DMS114 treated with DMSO at 0.1 percent for 48 hours (cell line): Measurements from ENCODE around the gene RARB.

Experiments used
- DNase-seq: peaks from one replicate; lab custom pipeline; 2025; ENCODE audit not compliant: unreplicated experiment; lab: John Stamatoyannopoulos, UW

Gene RARB

DNA sequence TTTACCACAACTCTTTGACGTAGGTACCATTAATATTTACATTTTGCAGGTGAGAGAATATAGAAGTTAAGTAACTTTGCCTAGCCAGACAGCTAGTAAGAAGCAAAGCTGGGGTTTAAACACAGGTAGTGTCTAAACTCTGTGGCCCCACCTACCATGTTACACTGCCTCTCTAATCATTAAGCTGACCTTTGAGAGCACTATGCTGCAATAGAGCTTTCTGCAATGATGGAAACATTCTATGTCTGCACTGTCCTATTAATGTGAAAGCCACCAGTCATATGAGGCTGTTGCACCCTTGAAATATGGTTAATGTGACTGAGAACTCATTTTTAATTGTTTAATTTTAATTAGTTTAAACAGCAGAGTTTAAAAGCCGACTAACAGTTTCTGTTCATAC, 6.3 kb upstream of the RARB start:
- DNase-seq = no peak

GRCh38 chr3:25423780-25424588, 4.1 kb upstream of the RARB start:
- DNase-seq = no peak

DNA sequence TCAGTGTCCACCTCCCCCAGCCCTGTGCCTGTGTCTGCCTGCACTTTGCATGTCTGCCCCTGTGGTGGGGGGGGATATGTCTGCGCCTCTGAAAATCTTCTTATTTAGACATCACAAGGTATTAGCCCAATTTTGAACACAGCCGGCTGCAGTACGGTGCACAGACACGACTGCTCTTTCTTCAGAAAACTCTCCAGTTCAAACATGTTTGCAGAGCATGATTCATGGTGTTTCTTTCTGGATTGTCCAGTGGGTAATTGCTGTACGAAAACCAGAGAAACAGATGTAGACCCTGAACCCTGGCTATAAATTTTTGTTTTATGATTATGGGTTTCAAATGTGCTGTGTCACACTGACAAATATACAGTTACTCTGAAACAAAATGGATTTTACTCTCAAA, 3.4 kb upstream of the RARB start:
- DNase-seq = no peak

- DNase-seq = peak; percentile 64
Observed at GRCh38 chr3:25426408-25426807, 1.7 kb upstream of the RARB start.

- no peak for DNase-seq
Observed at GRCh38 chr3:25427155-25427554, 908 bp upstream of the RARB start.

- no peak for DNase-seq
Observed at GRCh38 chr3:25427563-25427941, 511 bp upstream of the RARB start.

DNA sequence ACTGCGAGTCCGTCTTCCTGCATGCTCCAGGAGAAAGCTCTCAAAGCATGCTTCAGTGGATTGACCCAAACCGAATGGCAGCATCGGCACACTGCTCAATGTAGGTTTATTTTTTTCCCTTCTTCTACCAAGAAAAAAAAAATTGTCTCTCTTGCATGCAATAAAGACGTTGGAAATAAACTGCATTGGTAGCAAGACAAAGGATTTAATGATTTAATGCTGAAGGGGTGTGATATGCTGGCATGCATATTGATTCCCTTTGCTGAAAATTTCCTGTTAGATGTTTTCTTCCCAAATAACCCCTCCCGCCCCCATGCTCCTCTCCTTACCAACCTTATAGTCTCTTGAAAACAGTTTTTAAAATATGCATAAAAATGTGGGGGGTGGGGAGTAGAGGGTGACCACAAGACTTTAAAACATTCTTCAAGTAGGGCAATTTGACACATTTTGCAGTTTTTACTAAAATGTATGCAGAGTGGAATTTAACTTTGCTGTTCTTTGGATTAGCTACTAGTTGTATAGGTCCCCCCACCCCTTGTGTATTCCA, 799 bp downstream of the RARB start:
- no peak for DNase-seq

GRCh38 chr3:25429361-25430286, 1.6 kb downstream of the RARB start:
- peak; percentile 33 for DNase-seq

GRCh38 chr3:25430287-25430934, 2.3 kb downstream of the RARB start:
- DNase-seq = peak; percentile 31

DNA sequence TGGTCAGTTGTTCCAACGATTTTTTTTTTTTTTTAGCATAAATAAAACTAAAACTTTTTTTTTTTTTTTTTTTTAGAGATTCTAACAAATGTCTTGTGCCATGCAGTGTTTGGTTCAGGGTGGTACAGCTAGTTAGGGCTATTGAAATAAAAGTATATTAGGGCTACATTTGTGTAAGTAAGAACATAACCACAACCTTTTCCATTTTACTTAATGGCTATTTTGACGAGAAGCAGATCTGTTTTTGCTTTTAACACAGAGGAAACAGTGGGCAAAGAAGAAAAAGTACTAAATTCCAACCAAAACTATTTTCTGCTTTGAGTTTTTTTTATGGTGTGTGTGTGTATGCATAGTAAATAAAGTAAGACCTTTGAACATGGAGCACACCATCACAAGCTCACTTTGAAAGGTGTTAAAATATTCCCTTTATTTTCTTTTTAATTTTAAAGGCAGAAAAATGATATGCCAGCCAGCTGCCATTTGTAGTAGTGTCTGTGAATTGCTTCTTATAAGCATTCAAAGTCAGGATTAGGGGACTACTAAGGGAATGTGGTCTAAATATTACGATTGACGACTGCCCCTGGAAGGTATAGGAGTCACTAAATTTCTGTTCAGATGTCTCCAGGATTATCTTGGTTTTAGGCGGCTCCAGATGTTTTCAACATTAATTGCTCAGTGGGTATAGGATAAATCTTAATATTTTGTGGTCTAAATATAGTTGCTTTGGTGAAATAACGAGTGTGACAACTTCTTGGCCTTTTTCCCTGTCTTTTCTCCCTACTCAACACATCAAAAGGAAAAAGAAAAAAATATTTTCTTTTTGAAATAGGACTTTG, 3.1 kb downstream of the RARB start:
- DNase-seq = no peak

- DNase-seq = no peak
Observed at GRCh38 chr3:25432176-25432720, 4.2 kb downstream of the RARB start.

DNA sequence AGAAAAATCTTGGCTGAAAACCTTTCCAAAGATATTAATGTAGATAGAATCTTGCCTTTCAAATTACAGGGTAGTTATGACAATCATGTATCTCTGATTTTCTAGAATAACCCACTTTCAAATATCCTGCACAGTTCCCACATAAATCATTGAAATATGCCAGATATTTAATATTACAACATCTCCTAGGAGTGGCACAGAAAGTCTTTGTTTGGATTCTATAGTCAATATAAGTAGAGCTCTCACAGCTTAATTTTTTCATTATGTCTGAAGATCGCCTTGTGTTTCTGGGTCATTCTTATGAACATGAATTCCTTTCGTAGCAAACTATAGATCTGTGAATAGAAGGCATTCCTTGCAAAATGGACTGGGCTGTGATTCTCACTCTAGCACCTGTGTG, 5.0 kb downstream of the RARB start:
- DNase-seq = no peak

DNA sequence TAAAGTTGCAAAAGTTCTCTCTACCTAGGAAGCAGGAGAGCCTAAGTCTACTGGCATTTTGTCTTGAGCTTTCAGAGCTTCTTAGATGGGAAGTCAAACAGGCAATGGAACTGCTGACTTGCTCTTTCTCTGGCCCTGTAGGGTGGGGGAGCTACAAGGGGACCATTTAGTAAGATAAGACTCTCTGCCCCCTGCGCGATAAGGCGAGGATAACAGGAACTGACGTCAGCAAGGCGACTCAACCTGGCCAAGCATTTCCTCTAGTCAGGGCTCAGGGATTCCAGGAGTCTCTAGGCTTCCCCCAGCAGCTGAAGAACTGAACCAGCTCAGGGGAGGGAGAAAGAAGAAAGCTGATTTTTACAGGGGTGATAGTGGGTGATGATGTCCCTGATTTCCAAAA, 5.8 kb downstream of the RARB start:
- no peak for DNase-seq

GRCh38 chr3:25437953-25438352, 9.9 kb downstream of the RARB start:
- no peak for DNase-seq

- DNase-seq = no peak
Observed at GRCh38 chr3:25438791-25439555, 10.9 kb downstream of the RARB start.

- no peak for DNase-seq
Observed at GRCh38 chr3:25441234-25441856, 13.3 kb downstream of the RARB start.

GRCh38 chr3:25442486-25442885, 14.4 kb downstream of the RARB start:
- DNase-seq = no peak

- no peak for DNase-seq
Observed at GRCh38 chr3:25444273-25444672, 16.2 kb downstream of the RARB start.

- DNase-seq = no peak
Observed at GRCh38 chr3:25445731-25446130, 17.7 kb downstream of the RARB start.
